Activated CD8-positive, alpha-beta memory T cell treated with anti-CD3 and anti-CD28 coated beads, Interleukin-2, amount 10 ng/mL, durations not matched to agents 7 days and 5 days (primary cell): ENCODE data around the gene RAB3GAP1. TPM values are rescaled to one million over a fixed set of nuclear protein-coding genes. Genes with fewer than 3 reads are reported as not detected.
"Not testable (repeated sequence)": the region's sequence is repeated elsewhere in the genome, so short reads cannot be mapped to it uniquely, and the experiment has no call there.

Experiments used
- ATAC-seq: fragments of 150-1000 bp; cut with Tn5 transposase; one replicate; pipeline ENCODE4 v1.10.0; 2021; ENCODE audit warnings: moderate library complexity
- CTCF ChIA-PET: fragments of 350-600 bp; sonication (Branson Sonifier 250); formaldehyde crosslinking; loops from one replicate; lab custom pipeline; 2021; ENCODE audit warnings: antibody characterized with exemption; lab: Charles Lee
- DNase-seq: peaks from one replicate; pipeline ENCODE4 v3.0.0-alpha.2; 2020
- H3K27ac Mint-ChIP-seq: one replicate; pipeline ENCODE4 v1.8.0; 2021; ENCODE audit warnings: mild to moderate bottlenecking, mixed read lengths
- H3K27me3 Mint-ChIP-seq: one replicate; pipeline ENCODE4 v1.8.0; 2021; ENCODE audit warnings: mixed read lengths
- H3K36me3 Mint-ChIP-seq: one replicate; pipeline ENCODE4 v1.8.0; 2021; ENCODE audit warnings: mild to moderate bottlenecking, mixed read lengths
- H3K4me1 Mint-ChIP-seq: one replicate; pipeline ENCODE4 v1.8.0; 2021; ENCODE audit warnings: mixed read lengths
- H3K4me3 Mint-ChIP-seq: one replicate; pipeline ENCODE4 v1.8.0; 2021; ENCODE audit warnings: mild to moderate bottlenecking, moderate library complexity, mixed read lengths
- H3K9me3 Mint-ChIP-seq: one replicate; pipeline ENCODE4 v1.8.0; 2022; ENCODE audit warnings: low read depth, mixed read lengths
- total RNA-seq, 2 experiments: library from RNA; stranded (reverse); gene quantifications; one replicate each; pipeline ENCODE4 v1.2.3, GENCODE V29; 2021

Gene RAB3GAP1
- total RNA-seq, 2 experiments from 2014 or later: 13.9 to 33.2 TPM

DNA sequence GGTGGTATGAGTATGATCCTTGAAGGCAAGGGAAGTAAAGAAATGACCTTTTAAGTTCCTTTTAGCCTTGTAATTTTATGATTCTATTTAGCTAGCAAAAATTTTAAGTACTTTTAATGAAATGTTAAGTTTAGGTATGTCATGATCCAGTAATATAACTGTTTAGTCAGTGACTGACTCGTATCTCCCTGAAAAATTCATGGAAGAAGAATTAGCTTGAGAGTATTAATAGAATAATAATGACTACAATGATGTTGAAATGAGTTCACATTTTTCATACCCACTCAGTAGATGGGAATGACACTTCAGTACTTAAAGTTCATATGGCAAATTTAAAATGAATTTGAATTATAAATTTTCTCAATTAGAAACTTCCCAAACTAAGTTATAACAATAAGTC is 14.6 kb downstream of the RAB3GAP1 start:
- Mint-ChIP-seq H3K36me3 (peaks cover 69% of the 10 kb centered on the region), H3K4me1 (peaks cover 9% of the 10 kb centered on the region), H3K9me3 (peaks cover 5% of the 10 kb centered on the region), H3K4me3 (no peak overlapping the region), H3K27ac (no peak overlapping the region), H3K27me3 (no peaks in the 10 kb centered on the region)
- CTCF ChIA-PET: interaction anchor here (0.8 kb wide), 1 partner anchor 62 kb away, joined by 3 read pairs; no protein-coding TSS in a partner anchor
- ATAC-seq: no peak
- DNase-seq: no peak

DNA sequence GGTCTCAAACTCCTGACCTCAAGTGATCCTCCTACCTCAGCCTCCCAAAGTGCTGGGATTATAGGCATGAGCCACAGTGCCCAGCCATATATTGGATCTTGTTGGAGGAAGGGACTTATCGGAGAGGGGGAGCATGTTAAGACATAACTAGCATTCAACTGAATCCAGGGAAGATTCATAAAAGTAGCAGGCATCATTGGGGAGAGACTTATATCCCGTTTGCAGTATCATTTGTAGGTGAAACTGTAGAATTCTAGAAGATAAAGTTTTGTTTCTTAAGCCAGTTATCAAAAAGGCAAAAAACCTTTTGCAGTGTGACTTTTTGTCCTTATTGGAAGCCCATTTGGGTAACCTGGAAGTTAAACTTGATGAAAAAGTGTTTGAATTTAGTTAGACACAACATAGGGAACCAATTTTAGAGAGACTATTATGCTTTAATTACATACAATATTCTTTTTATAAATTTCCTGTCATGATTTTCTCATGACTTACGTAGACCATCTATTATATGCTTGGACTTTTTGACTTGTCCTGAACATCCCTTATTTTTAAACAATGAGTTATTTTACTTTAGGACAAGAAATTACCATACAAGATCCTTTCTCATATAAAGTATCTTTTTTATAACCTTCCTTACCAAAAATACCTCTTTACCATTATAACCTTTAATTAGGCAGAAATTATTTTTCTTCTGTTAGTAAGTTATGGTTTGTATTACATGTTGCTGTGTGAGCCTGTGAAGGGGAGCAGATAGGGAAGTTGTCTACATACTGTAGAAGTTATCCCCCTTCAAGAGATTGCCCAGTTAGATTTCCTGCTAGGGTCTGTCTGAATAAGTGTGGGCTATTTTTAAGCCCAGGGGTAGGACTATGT is 20.3 kb downstream of the RAB3GAP1 start:
- H3K9me3 Mint-ChIP-seq: peaks cover 23% of the 10 kb centered on the region
- no peaks in the 10 kb centered on the region for H3K27me3 Mint-ChIP-seq
- H3K4me1 Mint-ChIP-seq: no peaks in the 10 kb centered on the region
- H3K4me3 Mint-ChIP-seq: no peak overlapping the region
- H3K36me3 Mint-ChIP-seq: peaks cover 70% of the 10 kb centered on the region
- H3K27ac Mint-ChIP-seq: no peak overlapping the region
- ATAC-seq: no peak
- CTCF ChIA-PET: no interaction called here
- DNase-seq: no peak

DNA sequence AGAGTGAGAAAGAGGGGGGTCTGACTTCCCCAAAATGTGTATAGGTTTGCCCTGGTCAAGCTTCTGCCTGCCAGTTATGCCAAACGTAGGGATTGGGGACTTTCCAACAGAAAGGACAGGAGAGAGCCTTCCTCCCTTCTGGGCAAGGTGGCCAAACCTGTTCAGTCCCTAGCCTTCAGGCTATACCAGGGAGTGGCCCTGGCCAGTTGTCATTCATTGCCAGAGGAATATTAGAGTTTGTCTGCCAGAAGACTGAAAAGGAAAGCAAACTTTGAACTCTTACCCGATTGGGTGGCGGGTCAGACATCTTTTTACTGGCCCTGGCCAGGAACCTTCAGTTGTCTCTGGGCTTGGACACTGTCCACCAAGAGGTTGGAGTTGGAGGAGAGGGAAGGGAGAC is 22.1 kb downstream of the RAB3GAP1 start:
- DNase-seq (no peak), ATAC-seq (no peak)
- peaks cover 68% of the 10 kb centered on the region for H3K36me3 Mint-ChIP-seq
- CTCF ChIA-PET: no interaction called here
- H3K4me1 Mint-ChIP-seq: no peaks in the 10 kb centered on the region
- H3K4me3 Mint-ChIP-seq: no peak overlapping the region
- no peaks in the 10 kb centered on the region for H3K27me3 Mint-ChIP-seq
- H3K27ac Mint-ChIP-seq: no peak overlapping the region
- peaks cover 23% of the 10 kb centered on the region for H3K9me3 Mint-ChIP-seq

DNA sequence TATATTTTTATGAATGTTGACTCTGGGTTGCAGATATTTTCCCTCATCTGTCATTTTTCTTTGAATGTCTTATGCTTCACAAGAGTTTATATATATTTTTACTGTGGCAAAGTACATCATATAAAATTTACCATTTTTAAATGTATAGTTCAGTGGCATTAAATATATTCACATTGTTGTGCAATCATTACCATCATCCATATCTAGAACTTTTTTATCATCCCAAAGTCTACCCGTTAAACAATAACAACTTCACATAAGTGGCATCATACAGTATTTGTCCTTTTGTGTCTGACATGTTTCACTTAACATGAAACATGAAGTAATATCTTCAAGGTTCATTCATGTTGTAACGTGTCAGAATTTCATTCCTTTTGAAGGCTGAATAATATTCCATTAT is 24.5 kb downstream of the RAB3GAP1 start:
- Mint-ChIP-seq H3K9me3 (peaks cover 22% of the 10 kb centered on the region), H3K27ac (no peak overlapping the region), H3K4me1 (no peaks in the 10 kb centered on the region), H3K4me3 (no peak overlapping the region), H3K27me3 (no peaks in the 10 kb centered on the region), H3K36me3 (peaks cover 64% of the 10 kb centered on the region)
- ATAC-seq: no peak
- no peak for DNase-seq
- CTCF ChIA-PET: no interaction called here

DNA sequence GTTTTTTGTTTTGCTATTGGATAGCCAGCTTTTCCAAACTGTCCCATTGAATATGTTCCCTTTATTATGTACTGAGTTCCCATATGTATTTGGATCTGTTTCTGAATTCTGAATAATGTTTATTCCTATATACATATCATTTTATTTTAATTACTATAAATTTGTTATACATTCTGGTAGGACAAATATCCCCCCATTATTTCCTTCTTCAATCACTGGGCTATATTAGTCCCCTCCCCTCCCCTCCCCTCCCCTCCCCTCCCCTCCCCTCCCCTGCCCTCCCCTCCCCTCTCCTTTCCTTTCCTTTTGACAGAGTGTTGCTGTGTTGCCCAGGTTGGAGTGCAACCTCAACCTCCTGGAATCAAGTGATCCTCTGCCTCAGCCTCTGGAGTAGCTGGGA is 26.3 kb downstream of the RAB3GAP1 start:
- no peaks in the 10 kb centered on the region for H3K27me3 Mint-ChIP-seq
- ATAC-seq (no peak), DNase-seq (no peak)
- no peak overlapping the region for H3K27ac Mint-ChIP-seq
- H3K4me3 Mint-ChIP-seq: no peak overlapping the region
- H3K36me3 Mint-ChIP-seq: peaks cover 63% of the 10 kb centered on the region
- peaks cover 10% of the 10 kb centered on the region for H3K9me3 Mint-ChIP-seq
- H3K4me1 Mint-ChIP-seq: no peaks in the 10 kb centered on the region
- CTCF ChIA-PET: no interaction called here

DNA sequence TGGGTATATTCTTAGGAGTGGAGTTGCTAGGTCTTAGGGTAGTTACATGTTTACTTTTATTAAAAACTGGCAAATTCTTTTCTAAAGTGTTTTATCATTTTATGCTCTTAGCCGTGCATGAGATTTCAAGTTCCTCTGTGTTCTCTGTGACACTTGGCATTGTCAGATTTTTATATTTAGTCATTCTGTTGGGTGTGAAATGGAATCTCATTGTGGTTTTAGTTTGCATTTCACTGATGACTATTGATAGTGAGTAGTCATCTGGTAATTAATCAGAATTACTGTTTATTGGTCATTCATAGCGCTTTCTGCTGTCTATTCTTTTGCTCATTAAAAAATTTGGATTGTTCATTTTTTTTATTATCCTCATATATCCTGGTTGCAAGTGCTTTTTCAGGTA is 34.1 kb downstream of the RAB3GAP1 start:
- Mint-ChIP-seq H3K27ac (no peak overlapping the region), H3K9me3 (peaks cover 10% of the 10 kb centered on the region), H3K4me1 (no peaks in the 10 kb centered on the region), H3K4me3 (no peak overlapping the region), H3K27me3 (no peaks in the 10 kb centered on the region), H3K36me3 (peaks cover 54% of the 10 kb centered on the region)
- ATAC-seq (no peak), DNase-seq (no peak)
- CTCF ChIA-PET: no interaction called here

DNA sequence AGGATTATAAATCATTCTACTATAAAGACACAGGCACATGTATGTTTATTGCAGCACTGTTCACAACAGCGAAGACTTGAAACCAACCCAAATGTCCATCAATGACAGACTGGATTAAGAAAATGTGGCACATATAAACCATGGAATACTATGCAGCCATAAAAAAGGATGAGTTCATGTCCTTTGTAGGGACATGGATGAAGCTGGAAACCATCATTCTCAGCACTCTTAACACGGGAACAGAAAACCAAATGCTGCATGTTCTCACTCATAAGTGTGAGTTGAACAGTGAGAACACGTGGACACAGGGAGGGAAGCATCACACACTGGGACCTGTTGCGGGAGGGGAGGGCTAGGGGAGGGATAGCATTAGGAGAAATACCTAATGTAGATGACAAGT is 37.5 kb downstream of the RAB3GAP1 start:
- H3K9me3 Mint-ChIP-seq: peaks cover 10% of the 10 kb centered on the region
- H3K27me3 Mint-ChIP-seq, H3K4me3 Mint-ChIP-seq, H3K4me1 Mint-ChIP-seq, ATAC-seq, H3K27ac Mint-ChIP-seq, DNase-seq, CTCF ChIA-PET: not testable (repeated sequence)
- peaks cover 42% of the 10 kb centered on the region for H3K36me3 Mint-ChIP-seq

DNA sequence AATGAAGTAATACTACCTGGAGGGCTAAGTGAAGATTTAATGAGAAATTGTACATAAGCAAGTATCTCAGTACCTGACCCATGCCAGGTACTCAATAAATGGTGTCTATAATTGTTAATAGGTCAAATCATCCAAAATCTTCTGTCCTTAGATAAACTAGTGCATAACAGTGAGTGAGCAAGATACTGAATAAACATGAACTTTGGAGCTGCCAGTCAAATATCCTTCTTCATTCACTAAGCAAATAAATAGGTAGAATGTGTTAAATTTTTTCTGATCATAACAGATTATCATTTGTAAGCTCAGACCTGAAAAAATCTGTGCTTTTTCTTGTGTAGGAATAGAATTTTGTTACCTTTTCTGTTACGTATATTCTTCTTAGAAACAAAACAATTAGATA is 39.6 kb downstream of the RAB3GAP1 start:
- ATAC-seq: no peak
- no peak for DNase-seq
- CTCF ChIA-PET: interaction anchor here (0.6 kb wide), 1 partner anchor 463 kb away, joined by 3 read pairs; no protein-coding TSS in a partner anchor
- Mint-ChIP-seq H3K27me3 (no peaks in the 10 kb centered on the region), H3K4me3 (no peak overlapping the region), H3K9me3 (peaks cover 6% of the 10 kb centered on the region), H3K36me3 (peaks cover 39% of the 10 kb centered on the region), H3K4me1 (peaks cover 4% of the 10 kb centered on the region), H3K27ac (no peak overlapping the region)

DNA sequence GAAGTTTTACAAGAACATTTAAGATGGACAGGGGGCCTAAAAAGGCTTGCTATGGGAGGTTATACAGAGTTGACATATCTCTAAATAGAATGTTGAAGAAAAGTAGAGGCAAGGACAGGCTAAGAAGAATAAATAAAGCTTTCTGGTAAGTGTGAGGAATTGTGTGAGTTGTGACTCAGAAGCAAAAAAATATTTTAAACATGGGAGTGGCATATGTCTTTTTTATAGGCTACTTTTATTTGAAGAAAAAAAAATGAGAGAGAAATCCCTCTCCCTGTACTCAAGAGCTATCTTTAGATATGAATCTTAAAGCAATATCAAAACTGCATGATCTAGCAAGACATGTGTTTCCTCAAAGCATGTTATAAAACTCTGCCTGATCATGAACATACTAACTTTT is 41.1 kb downstream of the RAB3GAP1 start:
- peaks cover 34% of the 10 kb centered on the region for H3K36me3 Mint-ChIP-seq
- no peaks in the 10 kb centered on the region for H3K27me3 Mint-ChIP-seq
- DNase-seq: no peak
- no peaks in the 10 kb centered on the region for H3K9me3 Mint-ChIP-seq
- no peak overlapping the region for H3K27ac Mint-ChIP-seq
- H3K4me3 Mint-ChIP-seq: no peak overlapping the region
- no peak for ATAC-seq
- H3K4me1 Mint-ChIP-seq: peaks cover 4% of the 10 kb centered on the region
- CTCF ChIA-PET: interaction anchor here (0.5 kb wide), 1 partner anchor 1852 kb away, joined by 3 read pairs; no protein-coding TSS in a partner anchor

DNA sequence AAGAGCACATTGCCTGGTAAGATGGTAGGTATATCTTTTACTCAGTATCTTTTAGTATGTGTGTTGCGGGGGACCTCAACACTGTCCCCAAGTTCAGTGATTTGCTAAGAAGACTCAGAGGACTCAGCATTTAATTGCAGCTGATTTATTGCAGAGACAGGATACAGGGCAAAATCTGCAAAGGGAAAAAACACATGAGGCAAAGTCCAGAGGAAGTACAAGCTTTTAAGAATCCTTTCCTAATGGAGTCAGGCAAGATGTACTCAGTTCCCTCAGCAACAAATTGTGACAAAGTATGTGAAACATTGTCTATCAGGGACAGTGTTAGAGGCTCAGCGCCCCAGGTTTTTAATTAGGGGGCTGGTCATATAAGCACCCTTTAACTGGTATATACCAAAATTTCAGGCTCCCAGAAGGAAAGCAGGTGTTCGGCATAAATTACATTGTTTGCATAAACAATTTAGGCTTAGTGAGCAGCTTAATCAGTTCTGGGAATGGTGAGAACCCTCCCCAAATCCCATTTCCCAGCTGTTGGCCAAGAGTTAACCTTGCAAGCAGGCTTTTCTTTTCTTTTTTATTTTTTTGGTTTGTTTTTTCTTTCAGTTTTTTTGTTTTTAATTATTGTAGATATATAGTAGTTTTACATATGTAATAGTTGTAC is 41.7 kb downstream of the RAB3GAP1 start:
- DNase-seq (no peak), ATAC-seq (no peak)
- Mint-ChIP-seq H3K27ac (no peak overlapping the region), H3K4me1 (peaks cover 4% of the 10 kb centered on the region), H3K36me3 (peaks cover 32% of the 10 kb centered on the region), H3K9me3 (no peaks in the 10 kb centered on the region), H3K27me3 (no peaks in the 10 kb centered on the region), H3K4me3 (no peak overlapping the region)
- CTCF ChIA-PET: no interaction called here

DNA sequence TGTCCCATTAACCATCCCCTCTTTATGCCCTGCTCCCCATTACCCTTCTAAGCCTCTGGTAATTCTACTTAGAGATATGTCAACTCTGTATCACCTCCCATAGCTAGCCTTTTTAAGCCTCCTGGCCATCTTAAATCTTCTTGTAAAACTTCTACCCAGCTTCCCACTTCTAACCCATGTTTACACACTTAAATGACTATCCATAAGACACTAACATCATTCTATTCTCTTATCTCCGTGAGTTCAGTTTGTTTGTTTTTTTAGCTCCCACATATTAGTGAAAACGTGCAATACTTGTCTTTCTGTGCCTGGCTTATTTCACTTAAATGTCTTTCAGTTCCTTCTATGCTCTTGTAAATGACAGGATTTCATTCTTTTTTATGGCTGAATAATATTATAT is 42.4 kb downstream of the RAB3GAP1 start:
- H3K27me3 Mint-ChIP-seq: no peaks in the 10 kb centered on the region
- ATAC-seq: no peak
- H3K9me3 Mint-ChIP-seq: no peaks in the 10 kb centered on the region
- peaks cover 28% of the 10 kb centered on the region for H3K36me3 Mint-ChIP-seq
- no peak overlapping the region for H3K27ac Mint-ChIP-seq
- CTCF ChIA-PET: no interaction called here
- no peak overlapping the region for H3K4me3 Mint-ChIP-seq
- H3K4me1 Mint-ChIP-seq: peaks cover 4% of the 10 kb centered on the region
- DNase-seq: no peak

DNA sequence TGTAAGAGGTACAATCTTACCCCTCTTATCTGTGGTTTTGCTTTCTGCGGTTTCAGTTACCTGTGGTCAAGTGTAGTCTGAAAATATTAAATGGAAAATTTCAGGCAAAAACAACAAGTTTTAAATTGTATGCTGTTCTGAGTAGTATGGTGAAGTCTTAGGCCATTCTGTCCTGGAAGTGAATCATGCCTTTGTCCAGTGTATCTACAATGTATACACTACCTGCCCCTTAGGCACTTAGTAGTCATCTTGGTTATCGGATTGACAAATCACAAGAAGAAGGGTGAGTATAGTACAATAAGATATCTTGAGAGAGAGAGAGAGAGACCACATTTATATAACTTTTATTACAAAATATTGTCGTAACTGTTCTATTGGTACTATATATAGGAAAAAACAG is 43.5 kb downstream of the RAB3GAP1 start:
- H3K27ac Mint-ChIP-seq: no peak overlapping the region
- CTCF ChIA-PET: no interaction called here
- ATAC-seq: no peak

DNA sequence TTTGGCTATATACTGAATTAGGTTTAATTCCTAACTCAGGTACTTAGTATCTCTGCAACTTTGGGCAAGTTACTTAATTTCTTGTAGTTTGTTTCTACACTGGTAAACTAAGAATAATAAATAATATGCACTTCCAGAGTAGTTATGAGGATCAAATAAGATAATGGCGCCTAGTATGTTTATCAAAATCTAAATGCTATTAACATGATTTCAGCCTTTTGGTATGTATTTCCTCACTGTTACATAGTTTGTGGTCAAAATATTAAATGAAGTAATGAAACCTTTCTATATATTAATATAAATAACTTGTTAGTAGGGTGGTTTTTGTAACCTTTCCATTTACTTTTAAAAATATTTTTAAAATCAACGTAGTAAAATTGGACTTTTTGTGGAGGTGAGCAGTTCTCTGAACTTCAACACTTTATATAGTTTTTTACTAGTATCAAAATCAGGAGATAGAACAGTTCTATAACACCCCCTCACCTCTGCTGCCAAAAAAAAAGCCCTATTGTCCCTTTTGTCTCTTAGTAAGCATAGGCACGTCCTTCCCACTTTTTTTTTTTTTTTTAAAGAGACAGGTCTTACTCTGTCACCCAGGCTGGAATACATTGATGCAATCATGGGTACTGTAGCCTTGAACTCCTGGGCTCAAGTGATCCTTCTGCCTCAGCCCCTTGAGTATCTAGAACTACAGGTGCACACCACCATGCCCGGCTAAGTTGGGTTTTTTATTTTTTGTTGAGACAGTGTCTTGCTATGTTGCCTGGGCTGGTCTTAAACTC is 44.8 kb downstream of the RAB3GAP1 start:
- H3K4me3 Mint-ChIP-seq: no peak overlapping the region
- peaks cover 30% of the 10 kb centered on the region for H3K36me3 Mint-ChIP-seq
- DNase-seq (no peak), ATAC-seq (no peak)
- peaks cover 4% of the 10 kb centered on the region for H3K4me1 Mint-ChIP-seq
- CTCF ChIA-PET: no interaction called here
- no peaks in the 10 kb centered on the region for H3K27me3 Mint-ChIP-seq
- H3K9me3 Mint-ChIP-seq: no peaks in the 10 kb centered on the region
- no peak overlapping the region for H3K27ac Mint-ChIP-seq

More for the DNA sequence above, 43.5 kb downstream of the RAB3GAP1 start:
- peaks cover 23% of the 10 kb centered on the region for H3K36me3 Mint-ChIP-seq
- DNase-seq: no peak
- no peak overlapping the region for H3K4me3 Mint-ChIP-seq
- H3K9me3 Mint-ChIP-seq: no peaks in the 10 kb centered on the region
- H3K27me3 Mint-ChIP-seq: no peaks in the 10 kb centered on the region
- H3K4me1 Mint-ChIP-seq: peaks cover 4% of the 10 kb centered on the region
